RPMI8226 (cell line): Measurements from ENCODE around the gene OTOG.

Source experiments
- DNase-seq: peaks from one replicate; pipeline ENCODE4 v3.0.0-alpha.2; 2015

OTOG gene

GRCh38 chr11:17637901-17638300 lies 90.8 kb downstream of the OTOG start:
- DNase-seq = no peak

- no peak for DNase-seq
Observed at GRCh38 chr11:17638311-17638710, 91.3 kb downstream of the OTOG start.

- DNase-seq = no peak
Observed at GRCh38 chr11:17639091-17639490, 92.0 kb downstream of the OTOG start.

- no peak for DNase-seq
Observed at GRCh38 chr11:17639781-17640180, 92.7 kb downstream of the OTOG start.

GRCh38 chr11:17640493-17641164 lies 93.6 kb downstream of the OTOG start:
- DNase-seq = no peak

- DNase-seq = no peak
Observed at GRCh38 chr11:17641792-17642350, 94.8 kb downstream of the OTOG start.

- no peak for DNase-seq
Observed at GRCh38 chr11:17642370-17642769, 95.3 kb downstream of the OTOG start.

- DNase-seq = no peak
Observed at GRCh38 chr11:17642980-17643379, 95.9 kb downstream of the OTOG start.

GRCh38 chr11:17643506-17644405 lies 96.7 kb downstream of the OTOG start:
- no peak for DNase-seq

- no peak for DNase-seq
Observed at GRCh38 chr11:17645190-17645970, 98.3 kb downstream of the OTOG start.

GRCh38 chr11:17646451-17647145 lies 99.5 kb downstream of the OTOG start:
- no peak for DNase-seq

GRCh38 chr11:17648528-17648927 lies 101.5 kb downstream of the OTOG start:
- DNase-seq = no peak

GRCh38 chr11:17649261-17649660 lies 102.2 kb downstream of the OTOG start:
- DNase-seq = no peak

GRCh38 chr11:17649696-17650095 lies 102.6 kb downstream of the OTOG start:
- DNase-seq = no peak

- DNase-seq = no peak
Observed at GRCh38 chr11:17650127-17650911, 103.3 kb downstream of the OTOG start.

GRCh38 chr11:17651061-17651460 lies 104.0 kb downstream of the OTOG start:
- DNase-seq = no peak

- DNase-seq = no peak
Observed at GRCh38 chr11:17651681-17652080, 104.6 kb downstream of the OTOG start.

- DNase-seq = no peak
Observed at GRCh38 chr11:17652556-17652955, 105.5 kb downstream of the OTOG start.

- no peak for DNase-seq
Observed at GRCh38 chr11:17653611-17654010, 106.6 kb downstream of the OTOG start.

- DNase-seq = no peak
Observed at GRCh38 chr11:17655682-17656081, 108.6 kb downstream of the OTOG start.

- DNase-seq = no peak
Observed at GRCh38 chr11:17658211-17658610, 111.2 kb downstream of the OTOG start.

GRCh38 chr11:17668166-17668565 lies 121.1 kb downstream of the OTOG start:
- no peak for DNase-seq
